K562 (cell line): ENCODE results near the gene UBXN6. TPM values are rescaled to one million over a fixed set of nuclear protein-coding genes. Genes with fewer than 3 reads are reported as not detected.

Experiments
- ATAC-seq: fragments of 200-7000 bp; cut with Tn5 transposase; 3 replicates; pipeline ENCODE4 v1.9.1; 2020; ENCODE audit warnings: moderate library complexity
- BruUV-seq: library from RNA; stranded (reverse); fragments of 400-500 nt; replicated peaks from 2 replicates; lab custom pipeline; 2021; lab: Mats Ljungman, UMichigan
- CTCF ChIA-PET: fragments of 300-600 bp; formaldehyde crosslinking; extraction: SDS; loops from one replicate; lab custom pipeline; 2021; ENCODE audit warnings: low intra/inter-chr PET ratio; lab: Yijun Ruan, JAX
- POLR2A ChIA-PET: fragments of 300-600, 350-650 bp; sonication (Branson Sonifier 250); formaldehyde crosslinking; extraction: SDS; loops from one replicate; lab custom pipeline; 2021; ENCODE audit warnings: antibody characterized with exemption, inconsistent platforms; lab: Yijun Ruan, JAX
- DNase-seq, 4 experiments: peaks; one replicate each; pipeline versions ENCODE4 v3.0.0 to v3.0.0-alpha.2; 2011 to 2018; ENCODE audit warnings: low spot score in 3 of 4, mixed read lengths in 3 of 4; ENCODE audit errors: extremely low read depth in 1 of 4
- FAIRE-seq: peaks from 2 replicates; lab custom pipeline; 2011; peaks lifted over from hg19 to GRCh38; lab: Jason Lieb, UNC
- H2AFZ ChIP-seq: 2 replicates; pipeline ENCODE4 v1.6.0; 2011; ENCODE audit warnings: low read depth, low read length, control low read depth, inconsistent platforms
- H3K27ac ChIP-seq: fragments of 200-600 bp; 3 replicates; pipeline ENCODE4 v1.8.0; 2011; ENCODE audit warnings: low read depth, mild to moderate bottlenecking, control low read depth, inconsistent platforms, low read length, moderate library complexity, mixed read lengths; ENCODE audit errors: extremely low read depth
- H3K27me3 ChIP-seq, 2 experiments: fragments of 300-600 bp in 1 of 2; 2 replicates in 1 of 2; 3 replicates in 1 of 2; pipeline versions ENCODE4 v1.6.0 to v1.8.0; 2011; ENCODE audit warnings: inconsistent platforms in 2 of 2, low read length in 2 of 2, mild to moderate bottlenecking in 1 of 2, mixed read lengths in 1 of 2, moderate library complexity in 1 of 2; ENCODE audit not compliant: control insufficient read depth in 2 of 2, insufficient read depth in 2 of 2
- H3K36me3 ChIP-seq: fragments of 300-600 bp; 3 replicates; pipeline ENCODE4 v1.8.0; 2011; ENCODE audit warnings: mild to moderate bottlenecking, low read length, inconsistent platforms; ENCODE audit not compliant: control insufficient read depth, insufficient read depth
- H3K4me1 ChIP-seq, 2 experiments: fragments of 200-600 bp in 1 of 2; replicated peaks in 1 of 2; 2 replicates in 1 of 2; 3 replicates in 1 of 2; pipeline versions ENCODE4 v1.5.1 to v1.8.0; 2011; ENCODE audit warnings: inconsistent platforms in 2 of 2, low read length in 2 of 2, mild to moderate bottlenecking in 1 of 2, mixed read lengths in 1 of 2, moderate library complexity in 1 of 2; ENCODE audit not compliant: control insufficient read depth in 2 of 2, insufficient read depth in 2 of 2
- H3K4me2 ChIP-seq: 2 replicates; pipeline ENCODE4 v1.6.1; 2011; ENCODE audit warnings: low read length, control low read depth, inconsistent platforms, mixed read lengths; ENCODE audit not compliant: insufficient read depth
- H3K4me3 ChIP-seq: fragments of 200-600 bp; sonication (generic), shearing (Covaris generic); 2 replicates; pipeline ENCODE4 v1.5.1; 2016; ENCODE audit warnings: control low read depth, inconsistent platforms
- H3K79me2 ChIP-seq: fragments of 200-600 bp; 3 replicates; pipeline ENCODE4 v1.8.0; 2011; ENCODE audit warnings: low read length, inconsistent platforms; ENCODE audit not compliant: control insufficient read depth, insufficient read depth
- H3K9ac ChIP-seq, 2 experiments: 2 replicates each; pipeline versions ENCODE4 v1.6.0 to v1.6.1; 2011; ENCODE audit warnings: low read depth in 2 of 2, low read length in 2 of 2, control low read depth in 1 of 2, inconsistent platforms in 1 of 2, mild to moderate bottlenecking in 1 of 2, mixed read lengths in 1 of 2; ENCODE audit not compliant: insufficient read depth in 1 of 2
- H3K9me1 ChIP-seq: one replicate; pipeline ENCODE4 v1.6.0; 2011; ENCODE audit warnings: inconsistent platforms, mild to moderate bottlenecking, low read length, moderate library complexity; ENCODE audit not compliant: control insufficient read depth, insufficient read depth
- H3K9me3 ChIP-seq: replicated peaks from 2 replicates; pipeline ENCODE4 v1.5.1; 2011; ENCODE audit warnings: low read depth, low read length, inconsistent platforms; ENCODE audit not compliant: control insufficient read depth, insufficient read depth
- H4K20me1 ChIP-seq: replicated peaks from 2 replicates; pipeline ENCODE4 v1.6.1; 2011; ENCODE audit warnings: low read length, inconsistent platforms, mixed read lengths; ENCODE audit not compliant: control insufficient read depth, insufficient read depth
- ARID3A ChIP-seq: IDR thresholded peaks from 2 replicates; pipeline ENCODE4 v1.6.1; 2012; ENCODE audit warnings: low read depth, low read length, improper control_type of control experiment, borderline replicate concordance
- ATF1 ChIP-seq, 2 experiments: fragments of 450-650 bp in 1 of 2; IDR thresholded peaks; 2 replicates each; pipeline ENCODE4 v1.6.1; 2016; ENCODE audit warnings: missing compliant biosample characterization in 1 of 2, missing genetic modification characterization in 1 of 2
- ATF7 ChIP-seq: fragments of 450-650 bp; IDR thresholded peaks from 2 replicates; pipeline ENCODE4 v1.7.1; 2014; ENCODE audit warnings: mild to moderate bottlenecking, moderate library complexity
- FOS ChIP-seq: IDR thresholded peaks from 3 replicates; pipeline ENCODE4 v1.6.1; 2011; ENCODE audit not compliant: insufficient read length; ENCODE audit errors: extremely low read depth
- GATAD2A ChIP-seq: fragments of 450-650 bp; IDR thresholded peaks from 2 replicates; pipeline ENCODE4 v1.6.1; 2017
- IFI16 ChIP-seq: fragments of 250-450 bp; sonication (Bioruptor Pico); IDR thresholded peaks from 2 replicates; pipeline ENCODE4 v2.1.2; 2022; ENCODE audit warnings: mild to moderate bottlenecking, inconsistent platforms
- MAFG ChIP-seq: fragments of 450-650 bp; conservative IDR thresholded peaks from 2 replicates; pipeline ENCODE4 v1.6.1; 2016; ENCODE audit warnings: missing genetic modification characterization, missing compliant biosample characterization
- NR0B1 ChIP-seq: fragments of 450-650 bp; IDR thresholded peaks from one replicate; pipeline ENCODE4 v1.6.1; 2018; ENCODE audit warnings: mild to moderate bottlenecking, moderate library complexity; ENCODE audit not compliant: partially characterized antibody
- NRF1 ChIP-seq, 2 experiments: fragments of 450-650 bp; IDR thresholded peaks in 1 of 2; conservative IDR thresholded peaks in 1 of 2; 2 replicates each; pipeline ENCODE4 v1.6.1; 2014; ENCODE audit warnings: mild to moderate bottlenecking in 2 of 2
- RBBP5 ChIP-seq: fragments of 200-600 bp; sonication (generic); IDR thresholded peaks from 2 replicates; pipeline ENCODE4 v1.6.1; 2012; ENCODE audit warnings: borderline replicate concordance, mild to moderate bottlenecking, low read length, control low read depth, inconsistent platforms; ENCODE audit not compliant: insufficient read depth, poor library complexity, severe bottlenecking
- SIX5 ChIP-seq, 2 experiments: IDR thresholded peaks; 2 replicates each; pipeline ENCODE4 v1.6.1; 2011; ENCODE audit warnings: low read length in 2 of 2, borderline replicate concordance in 1 of 2, low read depth in 1 of 2, mild to moderate bottlenecking in 1 of 2, moderate library complexity in 1 of 2; ENCODE audit not compliant: insufficient read depth in 1 of 2
- SP1 ChIP-seq: sonication (generic); formaldehyde crosslinking; IDR thresholded peaks from 2 replicates; pipeline ENCODE4 v1.8.1; 2022; ENCODE audit warnings: mild to moderate bottlenecking, missing genetic modification reagents
- ZNF347 ChIP-seq: fragments of 450-650 bp; formaldehyde crosslinking; IDR thresholded peaks from 2 replicates; pipeline ENCODE4 v1.4.0; 2020; ENCODE audit warnings: low read depth, mild to moderate bottlenecking, moderate library complexity
- ZNF589 ChIP-seq: fragments of 200-800 bp; sonication (Bioruptor generic); IDR thresholded peaks from 2 replicates; pipeline ENCODE4 v1.6.1; 2016; ENCODE audit warnings: low read depth, missing genetic modification characterization, missing compliant biosample characterization
- ZNF75A ChIP-seq: fragments of 450-650 bp; formaldehyde crosslinking; IDR thresholded peaks from 2 replicates; pipeline ENCODE4 v1.4.0; 2020; ENCODE audit warnings: mild to moderate bottlenecking
- WGBS: fragments of 100-300 bp; shearing (Covaris generic); methylation state at CpG from one replicate; pipeline ENCODE4 v1.1.6; 2016; ENCODE audit warnings: low coverage, mixed read lengths; ENCODE audit not compliant: insufficient coverage; ENCODE audit errors: missing lambda C conversion rate; 5-methylcytosine and 5-hydroxymethylcytosine counted together
- in situ Hi-C: fragments of 300-500 bp; cut with MboI; formaldehyde crosslinking; loops from 4 replicates; pipeline ENCODE4 v1.15.0; 2018; ENCODE audit warnings: inconsistent platforms, mixed read lengths
- intact Hi-C: fragments of 100-400 bp; cut with micrococcal nuclease; formaldehyde crosslinking; loops from 2 replicates; pipeline ENCODE4 v1.14.2; 2022
- polyA plus RNA-seq, 8 experiments: library from polyadenylated mRNA; depleted of rRNA in 4 of 8; stranded (reverse) in 5 of 8; unstranded in 3 of 8; fragments of >200 nt; fragmentation: Nextera tagmentation in 2 of 8; fragmentation: Illumina TruSeq in 1 of 8; extraction: Ambion mirVana in 2 of 8; extraction: Trizol in 1 of 8; gene quantifications; 2 replicates each; pipeline versions ENCODE4 v1.2.1 to v1.2.3, GENCODE V29; 2011 to 2014; ENCODE audit warnings: inconsistent platforms in 1 of 8, missing spikeins in 1 of 8
- total RNA-seq, 7 experiments: library from RNA; depleted of rRNA in 6 of 7; stranded (reverse); fragments of >200 nt in 6 of 7; fragmentation: Illumina TruSeq in 2 of 7; extraction: Trizol in 2 of 7; gene quantifications; 2 replicates each; pipeline versions ENCODE4 v1.2.1 to v1.2.3, GENCODE V29; 2011 to 2021; ENCODE audit warnings: low replicate concordance in 1 of 7
- TF ChIP-seq, protein P1 (sequence below), 2 experiments: IDR thresholded peaks; 2 replicates each; pipeline ENCODE4 v1.6.1; 2011; ENCODE audit warnings: borderline replicate concordance in 1 of 2, control low read depth in 1 of 2, low read depth in 1 of 2, low read length in 1 of 2, mild to moderate bottlenecking in 1 of 2, mixed read lengths in 1 of 2, moderate library complexity in 1 of 2; ENCODE audit not compliant: insufficient read depth in 1 of 2, insufficient read length in 1 of 2, poor library complexity in 1 of 2, severe bottlenecking in 1 of 2; ENCODE audit errors: extremely low read depth in 1 of 2

UBXN6 gene
- total and polyA plus RNA-seq, 9 of the 15 experiments (the other 6 are each of a cell fraction or from before 2014, with no cell fraction given), result 0.48 to 90.2 (median 29.5) TPM

- peak overlapping the region; percentile 94 for H3K4me3 ChIP-seq
- intact Hi-C loops (no loop called here), in situ Hi-C loops (no loop called here)
- under 1% methylated on average over 33 of the region's 33 CpGs for WGBS
- peak overlapping the region; percentile 94 for H3K4me2 ChIP-seq
- ChIA-PET CTCF (no interaction called here), POLR2A (interaction anchor here (0.5 to 2.4 kb wide), 18 partner anchors 8 to 1238 kb away, joined by 3 to 44 read pairs (median 4); partner anchors contain the start of genes CHAF1A, PLIN5 and UBXN6)
- ATAC-seq (peak; percentile 94), DNase-seq (peak; percentile 95 to 99 (median 98)), FAIRE-seq (peak; percentile 100)
- BruUV-seq, result no TSS peak
- peaks cover 24% of the 10 kb centered on the region for H3K79me2 ChIP-seq
- peaks cover 4% of the 10 kb centered on the region; the same call in 1 of the 2 replicates for H4K20me1 ChIP-seq
- H2AFZ ChIP-seq, result peak overlapping the region; percentile 88
- peaks cover 3 to 32% of the 10 kb centered on the region in 2 experiments; a peak in 4 of 5 replicates for H3K4me1 ChIP-seq
- no peaks in the 10 kb centered on the region for H3K27me3 ChIP-seq
- no peaks in the 10 kb centered on the region for H3K9me1 ChIP-seq
- peak overlapping the region; percentile 93 for H3K9ac ChIP-seq
- peak overlapping the region; percentile 98 for H3K27ac ChIP-seq
- no peaks in the 10 kb centered on the region for H3K9me3 ChIP-seq
- peaks cover 12% of the 10 kb centered on the region; the same call in 2 of the 3 replicates for H3K36me3 ChIP-seq
- TF ChIP-seq NRF1 (conservative IDR thresholded peaks at IDR 0.05 in 1 of 2, IDR thresholded peaks at IDR 0.05 in 1 of 2) (peak; percentile 72 to 76), NR0B1 (no peak), SIX5 (IDR thresholded peaks at IDR 0.05; ENCODE audit: borderline replicate concordance in 1 of 2, insufficient read depth in 1 of 2, low read depth in 1 of 2, low read length in 2 of 2) (no peak), ZNF589 (CRISPR knock-in tag) (no peak), RBBP5 (peak; percentile 8), MAFG (no peak), ARID3A (peak; percentile 48; the same call in 1 of the 2 replicates), ATF1 (CRISPR knock-in tag; IDR thresholded peaks at IDR 0.05) (no peak), ATF1 (tag; IDR thresholded peaks at IDR 0.05) (peak; percentile 92), IFI16 (CRISPR knock-in tag) (no peak), ATF7 (peak; percentile 72), FOS (peak; percentile 99), GATAD2A (no peak), SP1 (CRISPR knock-in tag) (peak; percentile 96), ZNF347 (CRISPR knock-in tag) (no peak), ZNF75A (no peak)
- TF ChIP-seq, protein P1, sequence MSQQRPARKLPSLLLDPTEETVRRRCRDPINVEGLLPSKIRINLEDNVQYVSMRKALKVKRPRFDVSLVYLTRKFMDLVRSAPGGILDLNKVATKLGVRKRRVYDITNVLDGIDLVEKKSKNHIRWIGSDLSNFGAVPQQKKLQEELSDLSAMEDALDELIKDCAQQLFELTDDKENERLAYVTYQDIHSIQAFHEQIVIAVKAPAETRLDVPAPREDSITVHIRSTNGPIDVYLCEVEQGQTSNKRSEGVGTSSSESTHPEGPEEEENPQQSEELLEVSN (IDR thresholded peaks at IDR 0.05; ENCODE audit: borderline replicate concordance in 1 of 2, extremely low read depth in 1 of 2, insufficient read depth in 1 of 2, insufficient read length in 1 of 2, low read depth in 1 of 2, low read length in 1 of 2, poor library complexity in 1 of 2, severe bottlenecking in 1 of 2), result peak; percentile 80 to 91
These were observed 14.0 kb upstream of the UBXN6 start for GRCh38 chr19:4471403-4472173.
